Activated CD8-positive, alpha-beta memory T cell treated with anti-CD3 and anti-CD28 coated beads, Interleukin-2, amount 50 U/mL, for 1 hour (primary cell): Measurements from ENCODE around the gene PLCG2.
A peak's percentile ranks its signal among the peaks of the same experiment; 100 is the strongest.
"Not testable (repeated sequence)": the region's sequence is repeated elsewhere in the genome, so short reads cannot be mapped to it uniquely, and the experiment has no call there.

Source experiments
- DNase-seq: peaks from one replicate; pipeline ENCODE4 v3.0.0-alpha.2; 2020; ENCODE audit errors: extremely low read depth

The PLCG2 gene

DNA sequence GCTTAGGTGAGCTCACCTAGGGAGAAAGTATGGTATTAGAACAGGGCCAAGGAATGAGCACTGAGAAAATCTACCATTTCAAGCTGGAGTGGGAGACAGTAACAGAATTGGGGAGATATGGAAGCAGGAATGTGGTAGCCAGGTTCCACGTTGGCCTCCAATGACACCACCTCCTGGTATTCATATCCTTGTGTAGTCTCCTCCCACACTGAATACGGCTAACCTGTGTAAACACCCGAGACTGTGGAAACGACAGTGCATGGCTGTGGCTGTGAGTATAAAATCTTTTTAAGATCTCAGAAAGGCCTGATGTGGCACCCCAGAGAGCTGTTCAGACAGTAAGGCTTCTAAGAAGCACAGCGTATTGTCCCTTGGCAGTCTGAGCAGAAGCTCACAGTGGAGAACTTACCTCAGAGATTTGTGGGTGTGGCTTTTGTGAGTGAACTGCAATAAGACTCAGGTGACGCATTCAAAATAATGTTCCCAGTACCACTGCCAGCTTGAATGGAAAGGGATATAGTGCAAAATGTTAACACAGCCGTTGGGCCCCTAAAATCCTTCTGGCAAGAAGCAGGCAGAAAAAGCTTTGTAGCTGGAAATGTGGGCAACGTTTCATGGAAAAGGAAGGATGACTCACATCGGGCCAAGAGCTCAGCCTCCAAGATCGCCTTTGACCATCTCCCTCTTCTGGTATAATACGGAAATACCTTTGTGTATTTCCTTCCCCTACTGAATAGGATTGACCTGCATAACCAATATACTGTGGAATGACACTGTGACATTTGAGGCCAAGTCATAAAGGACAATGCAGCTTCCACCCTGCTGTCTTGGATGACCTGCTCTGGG is 217.8 kb downstream of the PLCG2 start:
- no peak for DNase-seq

DNA sequence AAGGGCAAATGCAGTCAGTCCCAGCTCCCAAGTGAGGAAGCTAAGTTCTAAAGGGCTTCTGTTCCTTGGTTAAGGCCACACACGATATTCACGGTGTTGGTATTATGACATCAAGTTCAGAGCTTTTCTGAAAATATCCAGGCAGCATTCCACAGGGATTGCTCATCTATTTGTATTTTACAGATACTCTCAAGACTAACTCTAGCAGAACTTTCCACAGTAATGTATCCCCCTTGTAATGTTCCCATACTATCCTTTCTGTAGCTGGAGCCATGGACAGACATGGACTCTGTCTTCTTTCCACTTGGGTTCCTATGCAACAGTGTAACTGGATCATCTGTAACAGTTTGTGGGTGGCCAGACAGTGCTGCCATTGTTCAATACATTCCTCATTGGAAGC is 218.6 kb downstream of the PLCG2 start:
- DNase-seq: no peak

DNA sequence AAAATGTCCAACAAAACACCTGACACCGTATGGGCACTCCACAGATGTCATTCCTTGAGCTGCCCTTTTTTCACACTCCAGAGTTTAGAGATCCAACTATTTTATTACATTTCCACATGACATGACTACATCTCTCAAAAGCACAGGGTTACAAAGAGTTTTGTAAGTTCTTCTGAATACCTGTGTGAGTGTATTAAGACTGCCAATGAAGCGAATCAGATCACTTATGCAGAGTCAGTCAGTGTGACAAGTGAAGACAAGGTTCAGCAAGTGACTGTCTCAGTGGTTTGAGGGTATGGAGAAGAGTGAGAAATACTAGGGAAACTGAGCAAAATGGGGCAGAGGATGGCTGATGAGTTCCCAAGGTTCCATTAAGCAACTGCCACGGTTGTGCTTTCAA is 223.7 kb downstream of the PLCG2 start:
- no peak for DNase-seq

DNA sequence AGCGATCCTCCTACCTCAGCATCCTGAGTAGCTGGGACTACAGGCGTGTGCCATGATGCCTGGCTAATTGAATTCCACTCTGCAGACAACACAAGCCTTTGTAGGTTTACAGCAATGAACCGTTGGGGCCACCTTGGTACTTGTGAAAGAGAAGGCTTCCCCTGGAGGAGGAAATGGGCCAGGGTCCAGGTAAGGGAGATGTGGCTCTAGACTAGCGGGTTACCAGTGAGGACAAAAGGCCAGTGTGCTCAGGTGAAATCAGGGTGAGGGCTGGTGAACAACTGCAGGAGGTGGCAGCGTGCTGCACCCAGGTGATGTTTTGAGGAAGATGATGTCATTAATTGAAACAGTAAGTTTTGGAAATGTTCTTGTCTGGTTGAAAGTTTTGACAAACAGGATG is 225.5 kb downstream of the PLCG2 start:
- DNase-seq: no peak

DNA sequence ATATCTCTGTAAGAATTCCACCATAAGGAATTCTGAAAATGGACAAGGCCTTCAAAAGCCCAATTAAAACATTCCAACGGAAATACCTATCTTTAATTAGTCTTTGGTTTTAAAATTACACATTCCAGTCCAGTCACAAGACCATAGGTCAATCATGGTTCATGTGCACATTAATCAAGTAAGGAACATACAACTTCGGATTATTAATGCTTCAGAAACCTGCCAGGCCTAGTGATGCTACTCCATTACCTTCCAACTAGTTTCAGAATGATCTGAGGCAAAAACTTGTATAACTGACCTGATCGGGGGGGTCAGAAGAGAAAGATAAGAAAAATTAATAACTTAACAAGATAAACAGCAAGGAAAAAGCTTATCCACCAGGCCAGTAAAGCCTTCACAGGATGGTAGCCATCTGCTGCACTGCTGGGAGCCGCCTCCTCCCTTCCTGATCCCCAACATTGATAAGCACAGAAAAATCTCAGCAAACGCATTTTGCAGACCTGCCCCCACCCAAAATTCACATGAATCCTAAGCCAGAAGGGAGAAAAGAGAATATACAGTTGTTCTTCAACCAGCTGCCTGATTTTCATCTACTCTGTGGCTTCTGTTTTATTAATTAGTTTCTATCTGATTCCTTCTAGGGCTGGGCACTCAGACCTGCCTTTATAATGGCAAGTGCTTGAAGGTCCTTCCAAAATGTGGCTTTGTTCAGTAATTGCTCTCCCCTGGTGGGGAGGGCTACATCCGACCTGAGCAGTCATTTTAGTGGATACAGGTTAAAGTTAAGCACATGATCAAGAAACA is 226.1 kb downstream of the PLCG2 start:
- no peak for DNase-seq

DNA sequence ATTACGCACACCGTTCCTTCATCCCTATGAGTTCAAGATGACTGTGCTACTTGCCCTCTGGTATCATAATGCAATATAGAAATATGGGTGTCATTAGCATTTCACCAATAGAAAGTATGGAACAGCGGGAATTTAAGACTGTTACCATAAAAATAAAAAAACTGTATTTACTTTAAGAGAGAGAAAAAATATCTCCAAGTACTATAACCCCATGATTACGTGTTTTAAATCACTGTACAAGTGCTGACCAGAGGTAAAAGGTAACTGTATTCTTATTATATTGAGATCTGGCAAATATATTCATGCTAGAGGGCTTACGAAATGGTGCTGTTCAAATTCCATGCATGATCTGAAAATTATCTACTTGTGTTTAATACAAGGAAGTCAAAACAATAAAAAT is 226.9 kb downstream of the PLCG2 start:
- DNase-seq: no peak

DNA sequence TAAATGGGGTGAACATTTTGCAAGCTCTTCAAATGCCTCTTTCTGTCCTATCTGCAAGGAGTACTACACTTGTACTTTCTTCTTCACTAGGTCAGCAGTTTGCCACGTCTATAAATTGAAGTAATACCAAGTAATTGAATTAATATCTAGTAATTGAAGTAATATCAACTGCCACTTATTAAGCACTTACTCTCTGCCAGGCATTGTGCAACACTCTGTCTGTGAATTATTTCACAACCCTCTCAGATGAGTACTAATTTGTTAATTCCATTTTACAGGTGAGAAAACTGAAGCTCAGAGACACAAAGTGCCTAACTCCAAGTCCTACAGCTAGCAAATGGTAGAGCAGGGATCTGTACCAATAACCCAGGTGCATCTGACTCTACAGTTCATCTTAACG is 228.1 kb downstream of the PLCG2 start:
- DNase-seq: no peak

DNA sequence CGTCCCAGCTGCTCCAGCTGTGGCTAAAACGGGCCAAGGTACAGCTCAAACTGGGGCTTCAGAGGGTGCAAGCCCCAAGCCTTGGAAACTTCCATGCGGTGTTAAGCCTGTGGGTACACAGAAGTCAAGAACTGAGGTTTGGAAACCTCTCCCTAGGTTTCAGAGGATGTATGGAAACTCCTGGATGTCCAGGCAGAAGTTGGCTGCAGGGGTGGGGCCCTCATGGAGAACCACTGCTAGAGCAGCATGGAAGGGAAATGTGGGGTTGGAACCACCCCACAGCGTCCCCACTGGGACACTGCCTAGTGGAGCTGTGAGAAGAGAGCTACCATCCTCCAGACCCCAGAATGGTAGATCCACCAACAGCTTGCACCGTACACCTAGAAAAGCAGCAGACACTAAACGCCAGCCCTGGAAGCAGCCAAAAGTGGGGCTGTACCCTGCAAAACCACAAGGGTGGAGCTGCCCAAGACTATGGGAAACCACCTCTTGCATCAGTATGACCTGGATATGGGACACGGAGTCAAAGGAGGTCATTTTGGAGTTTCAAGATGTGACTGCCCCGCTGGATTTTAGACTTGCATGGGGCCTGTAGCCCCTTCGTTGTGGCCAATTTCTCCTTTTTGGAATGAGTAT is 230.0 kb downstream of the PLCG2 start:
- no peak for DNase-seq

DNA sequence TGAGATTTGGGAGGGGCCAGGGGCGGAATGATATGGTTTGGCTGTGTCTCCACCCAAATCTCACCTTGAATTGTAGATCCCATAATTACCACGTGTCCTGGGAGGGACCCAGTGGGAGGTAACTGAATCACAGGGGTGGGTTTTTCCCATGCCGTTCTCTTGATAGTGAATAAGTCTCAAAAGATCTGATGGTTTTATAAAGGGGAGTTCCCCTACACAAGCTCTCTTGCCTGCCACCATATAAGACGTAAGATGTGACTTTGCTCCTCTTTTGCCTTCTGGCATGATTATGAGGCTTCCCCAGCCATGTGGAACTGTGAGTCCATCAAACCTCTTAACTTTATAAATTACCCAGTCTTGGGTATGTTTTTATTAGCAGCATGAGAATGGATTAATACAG is 230.7 kb downstream of the PLCG2 start:
- DNase-seq: not testable (repeated sequence)

DNA sequence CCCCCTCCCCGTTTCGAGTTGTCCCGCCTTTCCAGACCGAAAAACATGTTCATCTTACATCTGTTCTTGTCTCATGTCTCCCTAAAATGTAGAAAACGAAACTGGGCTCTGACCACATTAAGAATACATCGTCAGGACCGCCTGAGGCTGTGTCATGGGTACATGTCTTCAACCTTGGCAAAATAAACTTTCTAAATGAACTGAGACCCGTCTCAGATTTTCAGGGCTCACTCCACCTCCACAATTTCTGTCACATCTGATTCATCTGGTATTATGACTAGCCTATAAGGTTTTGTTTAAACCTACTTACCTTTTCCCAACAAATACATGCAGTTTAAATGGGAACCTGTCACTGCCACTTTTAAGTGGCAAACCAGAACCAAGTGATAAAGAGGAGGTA is 231.6 kb downstream of the PLCG2 start:
- DNase-seq: no peak

DNA sequence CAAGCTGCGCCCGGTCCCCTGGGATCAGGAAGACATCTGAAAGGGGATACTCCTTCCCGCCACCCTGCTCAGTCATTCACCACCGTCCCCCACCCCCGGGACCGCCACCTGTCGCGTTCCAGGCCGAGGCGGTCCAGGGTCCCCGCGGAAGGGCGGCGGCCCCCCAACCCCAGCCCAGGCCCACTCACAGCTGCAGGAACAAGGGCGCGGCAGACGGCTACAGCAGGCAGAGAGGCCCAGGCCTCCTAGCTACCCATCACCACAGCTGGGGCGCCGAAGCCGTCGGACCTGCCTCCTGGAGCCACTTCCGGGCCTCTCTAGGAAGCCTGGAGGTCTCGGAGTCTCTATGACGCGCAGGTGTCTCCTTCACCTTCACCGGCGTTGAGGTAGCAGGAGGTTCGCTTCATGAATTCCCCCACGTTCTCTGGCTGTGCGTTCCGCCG is 232.1 kb downstream of the PLCG2 start, which contains the start of gene SDR42E1:
SDR42E1 (minus strand) TSS at position 272 of the 443 bp plus-strand sequence. CDS start 10,612 bp downstream, outside the sequence.
- peak; percentile 25 for DNase-seq
